MM.1S (cell line): ENCODE data around the gene ZSCAN5C.

Source experiments
- DNase-seq: peaks from one replicate; pipeline ENCODE4 v3.0.0-alpha.2; 2015
- H2AFZ ChIP-seq: fragments of 300-600 bp; sonication (generic); 2 replicates; pipeline ENCODE4 v1.6.0; 2016; ENCODE audit warnings: antibody characterized with exemption, low read length
- H3F3A ChIP-seq: fragments of 300-600 bp; sonication (generic); 2 replicates; pipeline ENCODE4 v1.6.1; 2016; ENCODE audit warnings: mild to moderate bottlenecking, antibody characterized with exemption, low read length, moderate library complexity, mixed read lengths; ENCODE audit not compliant: insufficient read depth
- H3K27ac ChIP-seq: fragments of 300-600 bp; sonication (generic); 2 replicates; pipeline ENCODE4 v1.5.1; 2016; ENCODE audit warnings: mild to moderate bottlenecking, low read length
- H3K27me3 ChIP-seq: fragments of 300-600 bp; sonication (generic); replicated peaks from 2 replicates; pipeline ENCODE4 v1.6.0; 2016; ENCODE audit warnings: low read length; ENCODE audit not compliant: insufficient read depth
- H3K36me3 ChIP-seq: fragments of 300-600 bp; sonication (generic); replicated peaks from 2 replicates; pipeline ENCODE4 v1.6.1; 2016; ENCODE audit warnings: mild to moderate bottlenecking, low read length, mixed read lengths; ENCODE audit not compliant: insufficient read depth
- H3K4me1 ChIP-seq: fragments of 300-600 bp; sonication (generic); 2 replicates; pipeline ENCODE4 v1.6.1; 2016; ENCODE audit warnings: low read length, mixed read lengths
- H3K4me2 ChIP-seq: fragments of 300-600 bp; sonication (generic); 2 replicates; pipeline ENCODE4 v1.6.0; 2016; ENCODE audit warnings: low read depth, low read length
- H3K4me3 ChIP-seq: fragments of 300-600 bp; sonication (generic); 2 replicates; pipeline ENCODE4 v1.5.1; 2016; ENCODE audit warnings: low read length, mixed read lengths
- H3K79me2 ChIP-seq: fragments of 300-600 bp; sonication (generic); 2 replicates; pipeline ENCODE4 v1.6.1; 2016; ENCODE audit warnings: mixed run types, low read length, mixed read lengths
- H3K9ac ChIP-seq: fragments of 300-600 bp; sonication (generic); 2 replicates; pipeline ENCODE4 v1.6.1; 2016; ENCODE audit warnings: low read length, mixed read lengths
- H3K9me2 ChIP-seq: fragments of 300-600 bp; sonication (generic); replicated peaks from 2 replicates; pipeline ENCODE4 v1.6.1; 2016; ENCODE audit warnings: mild to moderate bottlenecking, low read length, mixed read lengths; ENCODE audit not compliant: insufficient read depth
- H3K9me3 ChIP-seq: fragments of 300-600 bp; sonication (generic); replicated peaks from 2 replicates; pipeline ENCODE4 v1.6.1; 2016; ENCODE audit warnings: mild to moderate bottlenecking, low read length, mixed read lengths; ENCODE audit not compliant: insufficient read depth
- H4K20me1 ChIP-seq: fragments of 300-600 bp; sonication (generic); 2 replicates; pipeline ENCODE4 v1.6.1; 2016; ENCODE audit warnings: mild to moderate bottlenecking, low read length, moderate library complexity, mixed read lengths; ENCODE audit not compliant: insufficient read depth
- EZH2 ChIP-seq: fragments of 300-600 bp; sonication (generic); optimal IDR thresholded peaks from 2 replicates; pipeline ENCODE3; 2017; ENCODE audit warnings: low read depth, mild to moderate bottlenecking, antibody characterized with exemption, low read length, mixed read lengths
- EZH2phosphoT487 ChIP-seq: fragments of 300-600 bp; sonication (generic); IDR thresholded peaks from 2 replicates; pipeline ENCODE4 v1.6.1; 2018; ENCODE audit warnings: antibody characterized with exemption, low read length
- TF ChIP-seq, protein P1 (sequence below): fragments of 300-600 bp; sonication (generic); IDR thresholded peaks from 2 replicates; pipeline ENCODE4 v1.5.1; 2016; ENCODE audit warnings: antibody characterized with exemption, low read length, mixed read lengths

The ZSCAN5C gene

GRCh38 chr19:56159009-56159559 lies 43.0 kb upstream of the ZSCAN5C start:
- no peak for TF ChIP-seq EZH2phosphoT487
- TF ChIP-seq, protein P1, sequence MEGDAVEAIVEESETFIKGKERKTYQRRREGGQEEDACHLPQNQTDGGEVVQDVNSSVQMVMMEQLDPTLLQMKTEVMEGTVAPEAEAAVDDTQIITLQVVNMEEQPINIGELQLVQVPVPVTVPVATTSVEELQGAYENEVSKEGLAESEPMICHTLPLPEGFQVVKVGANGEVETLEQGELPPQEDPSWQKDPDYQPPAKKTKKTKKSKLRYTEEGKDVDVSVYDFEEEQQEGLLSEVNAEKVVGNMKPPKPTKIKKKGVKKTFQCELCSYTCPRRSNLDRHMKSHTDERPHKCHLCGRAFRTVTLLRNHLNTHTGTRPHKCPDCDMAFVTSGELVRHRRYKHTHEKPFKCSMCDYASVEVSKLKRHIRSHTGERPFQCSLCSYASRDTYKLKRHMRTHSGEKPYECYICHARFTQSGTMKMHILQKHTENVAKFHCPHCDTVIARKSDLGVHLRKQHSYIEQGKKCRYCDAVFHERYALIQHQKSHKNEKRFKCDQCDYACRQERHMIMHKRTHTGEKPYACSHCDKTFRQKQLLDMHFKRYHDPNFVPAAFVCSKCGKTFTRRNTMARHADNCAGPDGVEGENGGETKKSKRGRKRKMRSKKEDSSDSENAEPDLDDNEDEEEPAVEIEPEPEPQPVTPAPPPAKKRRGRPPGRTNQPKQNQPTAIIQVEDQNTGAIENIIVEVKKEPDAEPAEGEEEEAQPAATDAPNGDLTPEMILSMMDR: no peak
- no peak for TF ChIP-seq EZH2
- H3K9me3 ChIP-seq: no peaks in the 10 kb centered on the region
- DNase-seq: no peak
- no peaks in the 10 kb centered on the region for H3K36me3 ChIP-seq
- H3K9me2 ChIP-seq: no peaks in the 10 kb centered on the region
- H3K27ac ChIP-seq: no peak overlapping the region
- H3F3A ChIP-seq: no peaks in the 10 kb centered on the region
- H3K4me3 ChIP-seq: no peak overlapping the region
- H4K20me1 ChIP-seq: no peaks in the 10 kb centered on the region
- no peaks in the 10 kb centered on the region for H3K4me1 ChIP-seq
- no peak overlapping the region for H2AFZ ChIP-seq
- H3K4me2 ChIP-seq: no peak overlapping the region
- H3K79me2 ChIP-seq: no peaks in the 10 kb centered on the region
- H3K9ac ChIP-seq: no peak overlapping the region
- H3K27me3 ChIP-seq: no peaks in the 10 kb centered on the region

GRCh38 chr19:56159622-56160271 lies 42.3 kb upstream of the ZSCAN5C start:
- Histone ChIP-seq H3K9ac (no peak overlapping the region), H3K9me3 (no peaks in the 10 kb centered on the region), H3K4me2 (no peak overlapping the region), H3K4me1 (no peaks in the 10 kb centered on the region), H3K4me3 (no peak overlapping the region), H3F3A (no peaks in the 10 kb centered on the region), H2AFZ (no peak overlapping the region), H3K27ac (no peak overlapping the region), H3K79me2 (no peaks in the 10 kb centered on the region), H3K36me3 (no peaks in the 10 kb centered on the region), H3K27me3 (no peaks in the 10 kb centered on the region), H3K9me2 (no peaks in the 10 kb centered on the region), H4K20me1 (no peaks in the 10 kb centered on the region)
- DNase-seq: no peak
- TF ChIP-seq EZH2 (no peak), EZH2phosphoT487 (no peak)
- TF ChIP-seq, protein P1: no peak

- no peak for DNase-seq
- H3K9me2 ChIP-seq: no peaks in the 10 kb centered on the region
- no peak overlapping the region for H3K9ac ChIP-seq
- H3K4me1 ChIP-seq: no peaks in the 10 kb centered on the region
- no peaks in the 10 kb centered on the region for H3K79me2 ChIP-seq
- H3K4me3 ChIP-seq: no peak overlapping the region
- TF ChIP-seq EZH2: no peak
- no peak for TF ChIP-seq EZH2phosphoT487
- TF ChIP-seq, protein P1: no peak
- H3K36me3 ChIP-seq: no peaks in the 10 kb centered on the region
- no peak overlapping the region for H3K27ac ChIP-seq
- no peaks in the 10 kb centered on the region for H3K27me3 ChIP-seq
- H3K4me2 ChIP-seq: no peak overlapping the region
- H3K9me3 ChIP-seq: no peaks in the 10 kb centered on the region
- no peaks in the 10 kb centered on the region for H4K20me1 ChIP-seq
- H2AFZ ChIP-seq: no peak overlapping the region
- H3F3A ChIP-seq: no peaks in the 10 kb centered on the region
Measured at GRCh38 chr19:56161534-56161933, 40.5 kb upstream of the ZSCAN5C start.
